ENCODE measurements around the gene TMTC2.

DNA sequence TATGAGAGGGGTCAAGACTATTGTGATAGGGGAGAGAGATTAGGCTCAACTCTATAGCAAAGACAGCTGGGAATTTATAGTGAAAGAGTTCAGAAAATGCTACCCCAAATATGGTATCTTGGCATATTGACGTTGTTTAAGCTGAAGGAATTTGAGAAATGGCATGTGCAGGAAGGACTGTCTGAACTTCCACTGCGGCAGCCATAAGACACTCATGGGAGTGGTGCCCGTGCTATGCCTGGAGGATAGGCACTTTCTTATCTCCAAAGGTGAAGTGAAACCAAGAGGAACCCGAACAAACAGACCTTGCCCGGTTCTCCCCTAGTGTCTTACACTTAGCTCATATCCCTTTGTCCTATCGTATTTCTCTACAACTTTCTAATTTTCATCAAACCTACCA, 390.3 kb downstream of the TMTC2 start:
- no peak for TF ChIP-seq CTCF (IDR thresholded peaks at IDR 0.05; ENCODE audit: insufficient read depth, low read length, poor library complexity, severe bottlenecking)
- TF ChIP-seq EZH2phosphoT487 (conservative IDR thresholded peaks at IDR 0.05; ENCODE audit: low read length): no peak

Data from SU-DHL-6 (cell line).